Measurements from ENCODE around the gene ARHGAP44.

GRCh38 chr17:12996941-12997340, 207.6 kb downstream of the ARHGAP44 start:
- TF ChIP-seq POLR2A (IDR thresholded peaks at IDR 0.05) (no peak), CTCF (IDR thresholded peaks at IDR 0.05) (no peak)
